GM19240 (cell line): ENCODE results near the gene LITAFD.
"Not testable (repeated sequence)": the region's sequence is repeated elsewhere in the genome, so short reads cannot be mapped to it uniquely, and the experiment has no call there.

Source experiments
- DNase-seq: peaks from one replicate; pipeline ENCODE4 v3.0.0; 2011; ENCODE audit warnings: low spot score; ENCODE audit not compliant: insufficient read length

LITAFD gene

GRCh38 chr16:8882041-8882617, at the start of gene LITAFD:
LITAFD (plus strand) TSS chr16:8882351; CDS start chr16:8884356, 2,005 bp downstream.
- DNase-seq: no peak

- DNase-seq: no peak
Observed at GRCh38 chr16:8832717-8833105, 49.4 kb upstream of the LITAFD start.

DNA sequence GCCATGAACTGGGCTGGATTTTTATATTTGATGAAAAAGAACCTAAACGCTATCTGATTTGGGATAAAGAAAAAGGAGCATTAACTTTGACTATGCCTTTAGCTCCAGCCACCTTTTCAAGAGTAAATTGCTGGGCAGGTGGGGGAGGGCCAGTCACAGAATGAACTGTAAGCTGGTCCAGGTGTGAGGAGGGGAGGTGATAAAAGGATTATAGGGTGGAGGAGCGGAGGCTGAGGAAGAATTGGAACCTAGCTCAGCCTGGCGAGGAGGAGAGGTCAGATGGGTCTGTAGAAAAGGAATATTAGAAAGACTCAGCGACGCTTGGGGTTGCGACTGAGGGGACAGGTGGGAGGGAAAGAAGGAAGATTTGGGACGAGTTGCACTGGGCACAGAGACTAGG, 45.4 kb upstream of the LITAFD start:
- not testable (repeated sequence) for DNase-seq

DNA sequence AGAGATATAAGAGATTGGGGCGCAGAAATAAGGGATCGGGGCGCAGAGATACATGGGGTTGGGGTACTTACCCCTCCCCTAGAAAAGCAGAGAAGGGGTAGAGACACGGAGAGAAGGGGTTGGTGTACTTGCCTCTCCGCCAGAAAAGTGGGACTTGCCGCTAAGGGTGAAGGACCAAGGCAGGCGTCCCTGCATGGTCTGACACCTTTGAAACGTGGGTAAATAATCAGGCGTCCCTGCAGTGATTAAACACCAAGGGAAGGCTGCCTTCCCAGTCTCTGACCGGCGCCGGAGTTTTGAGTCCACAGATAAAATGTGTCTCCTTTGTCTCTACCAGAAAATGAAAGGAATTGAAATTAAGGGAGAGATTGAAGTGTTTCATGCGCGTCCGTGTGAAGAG, 44.6 kb upstream of the LITAFD start:
- not testable (repeated sequence) for DNase-seq

DNA sequence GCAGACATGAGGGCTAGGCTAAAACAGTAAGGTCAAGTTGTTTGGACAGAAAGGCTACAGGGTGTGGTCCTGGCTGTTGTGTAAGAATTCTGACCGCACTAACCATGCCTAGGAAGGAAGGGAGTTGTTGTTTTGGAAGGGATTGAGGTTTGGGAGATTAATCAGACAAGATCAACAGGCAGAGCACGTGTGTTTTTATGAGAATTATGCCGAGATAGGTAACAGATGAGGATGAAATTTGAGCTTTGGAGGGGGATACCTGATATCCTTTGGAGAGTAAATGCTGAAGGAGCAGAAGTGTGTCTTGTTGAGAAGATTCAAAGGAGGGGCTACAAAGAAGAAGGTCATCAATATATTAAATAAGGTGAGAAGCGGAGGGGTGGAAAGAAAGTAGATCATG, 40.1 kb upstream of the LITAFD start:
- DNase-seq: not testable (repeated sequence)

- not testable (repeated sequence) for DNase-seq
Observed at GRCh38 chr16:8843296-8843695, 38.9 kb upstream of the LITAFD start.

- DNase-seq: no peak
Observed at GRCh38 chr16:8845699-8846298, 36.4 kb upstream of the LITAFD start.

GRCh38 chr16:8846401-8846932, 35.7 kb upstream of the LITAFD start:
- DNase-seq: no peak

GRCh38 chr16:8847145-8847544, 35.0 kb upstream of the LITAFD start:
- no peak for DNase-seq

GRCh38 chr16:8847623-8848022, 34.5 kb upstream of the LITAFD start:
- no peak for DNase-seq

GRCh38 chr16:8848231-8848938, 33.8 kb upstream of the LITAFD start:
- no peak for DNase-seq

DNA sequence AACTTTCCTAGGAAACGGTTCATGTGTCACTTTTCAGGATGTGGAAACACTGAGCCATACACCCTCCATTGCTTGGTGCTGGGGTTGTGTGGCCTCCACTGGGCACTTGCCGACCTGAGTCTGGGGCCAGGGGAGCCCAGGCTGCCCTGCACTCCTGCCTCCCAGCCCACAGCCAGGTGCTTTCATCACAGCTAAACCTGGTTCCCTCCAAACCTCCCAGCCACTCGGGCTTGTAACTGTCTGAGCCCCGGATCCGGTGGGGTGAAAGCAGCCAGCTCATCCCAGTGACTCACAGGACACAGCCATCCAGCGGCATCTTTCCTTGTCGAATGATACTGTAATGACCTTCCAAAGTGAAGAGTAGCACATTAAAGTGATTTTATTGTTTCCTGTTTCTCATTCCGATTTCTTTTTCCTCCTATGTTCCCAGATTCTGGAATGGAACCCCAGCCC, 33.2 kb upstream of the LITAFD start:
- DNase-seq: no peak

DNA sequence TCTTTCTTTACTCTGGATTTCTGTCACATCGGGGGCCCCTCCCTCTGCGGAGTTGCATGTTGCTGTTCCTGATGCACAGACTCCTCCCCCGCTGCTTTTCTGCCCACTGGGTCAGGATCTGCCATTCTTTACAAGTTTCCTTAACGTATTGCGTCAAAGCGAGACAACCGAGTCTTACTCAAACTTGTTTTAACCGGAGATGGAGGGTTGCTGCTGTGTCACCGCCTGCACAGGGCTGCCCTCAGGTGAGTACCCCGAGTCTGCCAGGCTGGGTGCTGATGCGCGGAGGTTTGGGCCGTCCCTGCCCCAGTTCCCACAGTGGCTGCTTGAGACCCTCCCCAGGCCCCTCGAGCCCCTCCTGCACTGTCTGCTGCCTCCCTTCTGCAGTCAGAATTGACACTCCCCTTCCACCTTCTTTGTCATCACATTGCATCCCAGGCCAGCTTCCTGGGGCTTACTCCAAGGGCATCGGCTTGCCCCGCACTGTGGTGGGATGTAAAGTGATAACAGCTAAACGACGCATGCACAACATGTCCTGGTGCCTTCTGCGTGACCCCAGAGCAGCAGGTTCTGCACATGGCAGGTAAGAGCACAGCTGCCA, 32.6 kb upstream of the LITAFD start:
- no peak for DNase-seq

GRCh38 chr16:8850279-8850885, 31.8 kb upstream of the LITAFD start:
- DNase-seq: no peak

- no peak for DNase-seq
Observed at GRCh38 chr16:8851761-8852403, 30.3 kb upstream of the LITAFD start.

DNA sequence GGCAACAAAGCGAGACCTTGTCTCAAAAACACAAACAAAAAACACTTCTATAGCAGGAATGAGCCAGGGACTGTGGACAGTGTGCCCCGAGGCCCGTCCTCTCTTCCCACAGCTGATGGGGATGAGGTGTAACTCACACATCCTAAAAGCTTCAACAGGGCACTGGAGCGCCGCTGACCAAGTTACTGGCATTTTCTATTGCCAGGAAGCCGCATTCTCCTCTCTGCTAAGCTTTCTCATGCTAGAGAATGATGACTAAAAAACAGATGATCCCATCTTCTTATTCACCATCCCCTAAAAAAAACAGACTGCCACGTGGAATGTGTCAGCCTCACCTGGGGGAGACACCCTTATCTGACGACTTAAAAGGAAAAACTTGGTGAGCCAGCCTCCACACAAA, 29.6 kb upstream of the LITAFD start:
- DNase-seq: no peak

DNA sequence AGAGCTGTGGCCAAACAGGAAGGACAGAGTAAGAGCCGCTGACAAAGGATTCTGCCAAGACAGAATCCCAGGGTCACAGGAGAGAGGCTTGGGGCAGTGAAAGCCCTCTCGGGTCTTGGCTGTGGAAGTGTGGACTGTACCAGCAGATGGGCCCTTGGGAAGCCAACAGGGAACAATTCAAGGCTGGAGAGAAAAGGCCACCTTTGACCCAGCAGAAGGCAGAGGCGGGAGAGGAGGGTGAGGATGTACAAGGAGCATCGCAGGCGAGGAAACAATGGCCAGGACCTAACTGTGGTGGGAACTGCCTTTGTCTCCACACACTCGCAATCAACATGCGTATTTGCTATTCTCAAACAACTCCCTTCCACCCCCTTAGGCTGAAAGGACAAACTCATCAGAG, 29.0 kb upstream of the LITAFD start:
- no peak for DNase-seq

GRCh38 chr16:8853611-8854010, 28.5 kb upstream of the LITAFD start:
- DNase-seq: no peak

GRCh38 chr16:8854298-8854948, 27.7 kb upstream of the LITAFD start:
- no peak for DNase-seq

DNA sequence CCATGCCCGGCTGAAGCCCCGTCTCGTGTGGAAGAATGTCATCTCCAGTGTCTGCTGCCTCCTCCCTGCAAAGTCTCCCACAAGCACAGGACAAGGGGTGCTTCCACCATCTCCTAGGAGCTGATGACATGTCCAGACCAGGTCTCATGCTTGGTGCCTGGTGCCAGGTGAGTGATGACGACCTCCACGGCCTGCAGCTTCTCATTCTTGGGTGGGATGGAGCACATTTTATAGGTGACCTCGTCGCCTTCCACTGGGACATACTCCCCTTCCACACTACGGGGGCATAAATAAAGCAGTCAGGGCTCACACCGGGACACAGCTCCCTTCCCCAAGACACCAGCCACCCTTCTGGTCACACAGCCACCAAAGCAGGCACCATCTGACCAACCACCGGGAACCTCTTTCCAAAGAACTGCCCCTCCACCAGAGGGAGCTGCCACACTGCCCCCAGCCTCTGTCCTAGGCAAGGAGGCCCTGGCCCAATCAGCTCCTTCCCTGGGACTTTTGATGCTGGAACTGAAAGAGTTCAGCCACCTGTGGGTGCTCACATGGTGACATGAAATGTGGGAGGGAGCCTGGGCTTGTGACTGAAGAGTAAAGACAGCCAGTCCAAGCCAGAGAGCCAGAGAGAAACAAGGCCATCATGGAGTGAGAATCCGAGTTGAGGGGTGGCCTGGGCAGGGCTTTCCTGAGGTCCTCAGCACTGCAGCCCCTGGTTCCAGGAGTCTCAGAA, 26.9 kb upstream of the LITAFD start:
- DNase-seq: no peak
